GM10248 (cell line): ENCODE data around the gene PRKCB.
"Not testable (repeated sequence)": the region's sequence is repeated elsewhere in the genome, so short reads cannot be mapped to it uniquely, and the experiment has no call there.

Experiments used
- CTCF ChIA-PET: fragments of 300-600 bp; sonication (Branson Sonifier 250); formaldehyde crosslinking; extraction: SDS; loops from one replicate; lab custom pipeline; 2021; ENCODE audit warnings: antibody characterized with exemption; lab: Yijun Ruan, JAX
- POLR2A ChIA-PET: fragments of 350-650 bp; sonication (Branson Sonifier 250); formaldehyde crosslinking; extraction: SDS; loops from one replicate; lab custom pipeline; 2020; ENCODE audit warnings: antibody characterized with exemption; lab: Yijun Ruan, JAX
- DNase-seq: peaks from one replicate; pipeline ENCODE4 v3.0.0; 2012; ENCODE audit errors: extremely low spot score
- CTCF ChIP-seq: IDR thresholded peaks from 2 replicates; pipeline ENCODE4 v1.5.1; 2012; ENCODE audit warnings: mild to moderate bottlenecking, low read depth; ENCODE audit errors: extremely low read depth, missing control alignments, control extremely low read depth

The PRKCB gene

GRCh38 chr16:24101431-24101830 is 265.6 kb downstream of the PRKCB start:
- CTCF ChIA-PET: interaction anchor here (0.9 to 1.9 kb wide), 6 partner anchors 9 to 298 kb away, joined by 3 to 4 read pairs (median 3); no protein-coding TSS in a partner anchor
- no peak for TF ChIP-seq CTCF
- no peak for DNase-seq
- POLR2A ChIA-PET: no interaction called here

GRCh38 chr16:24102209-24102660 is 266.5 kb downstream of the PRKCB start:
- no peak for DNase-seq
- no peak for TF ChIP-seq CTCF
- POLR2A ChIA-PET: no interaction called here

GRCh38 chr16:24105471-24105870 is 269.7 kb downstream of the PRKCB start:
- CTCF ChIA-PET, POLR2A ChIA-PET, DNase-seq: not testable (repeated sequence)

More at GRCh38 chr16:24102209-24102660, 266.5 kb downstream of the PRKCB start:
- CTCF ChIA-PET: no interaction called here

GRCh38 chr16:24108090-24108489 is 272.3 kb downstream of the PRKCB start:
- POLR2A ChIA-PET, CTCF ChIA-PET, DNase-seq: not testable (repeated sequence)

- ChIA-PET CTCF (interaction anchor here (2.0 kb wide), 1 partner anchor 13 kb away, joined by 5 read pairs; no protein-coding TSS in a partner anchor), POLR2A (no interaction called here)
- no peak for TF ChIP-seq CTCF
- DNase-seq: no peak
Measured at GRCh38 chr16:24111724-24112302, 276.0 kb downstream of the PRKCB start.

GRCh38 chr16:24113115-24113745 is 277.4 kb downstream of the PRKCB start:
- DNase-seq: no peak
- CTCF ChIA-PET: interaction anchor here (1.1 kb wide), 1 partner anchor 19 kb away, joined by 4 read pairs; no protein-coding TSS in a partner anchor
- POLR2A ChIA-PET: no interaction called here
- no peak for TF ChIP-seq CTCF

GRCh38 chr16:24114876-24115275 is 279.1 kb downstream of the PRKCB start:
- TF ChIP-seq CTCF: no peak
- ChIA-PET POLR2A (no interaction called here), CTCF (no interaction called here)
- no peak for DNase-seq
